ENCODE data around the gene FURIN. TPM values are rescaled to one million over a fixed set of nuclear protein-coding genes. Genes with fewer than 3 reads are reported as not detected.

FURIN gene
- total and polyA plus RNA-seq, 2 of the 4 experiments (the other 2 are of a cell fraction) = 34.8 to 54.3 TPM

GRCh38 chr15:90872486-90873184 is 4.2 kb downstream of the FURIN start:
- Histone ChIP-seq H3K4me2 (ENCODE audit: low read depth, low read length) (peak overlapping the region; percentile 100), H3K79me1 (ENCODE audit: low read depth in 1 of 2, low read length in 2 of 2) (peaks cover 17 to 62% of the 10 kb centered on the region in 2 experiments), H3K14ac (replicated peaks; ENCODE audit: low read depth, low read length) (peak overlapping the region; percentile 60; the same call in 1 of the 2 replicates), H2AFZ (replicated peaks; ENCODE audit: low read length, poor library complexity) (peak overlapping the region; percentile 80), H3K9me1 (ENCODE audit: insufficient read depth, low read length) (peaks cover 14% of the 10 kb centered on the region), H3K4me1 (ENCODE audit: control insufficient read depth, insufficient read depth, low read length) (peaks cover 33% of the 10 kb centered on the region), H2BK15ac (ENCODE audit: low read depth, low read length) (no peak overlapping the region; the same call in 2 of the 3 replicates), H3K27me3 (ENCODE audit: control insufficient read depth, insufficient read depth, low read length) (no peaks in the 10 kb centered on the region), H4K91ac (ENCODE audit: insufficient read depth, low read depth, low read length) (0 out of 2 replicates have a peak overlapping the region, but pooled peaks have one; percentile 0), H3K36me3 (ENCODE audit: control insufficient read depth, insufficient read depth, low read length) (peaks cover 21% of the 10 kb centered on the region), H3K9me3 (ENCODE audit: control insufficient read depth, insufficient read depth, low read length) (no peaks in the 10 kb centered on the region), H3K18ac (ENCODE audit: low read depth, low read length) (peak overlapping the region; percentile 27), H4K5ac (ENCODE audit: low read depth, low read length) (peak overlapping the region; percentile 57; the same call in 1 of the 2 replicates), H3K56ac (ENCODE audit: extremely low read depth, insufficient read depth, low read length) (peak overlapping the region; percentile 2; the same call in 1 of the 2 replicates), H3K4ac (ENCODE audit: low read depth, low read length) (peak overlapping the region; percentile 91), H2AK5ac (ENCODE audit: low read depth, low read length) (peak overlapping the region; percentile 79), H3K4me3 (ENCODE audit: insufficient read depth, low read depth, low read length) (peak overlapping the region; percentile 75), H2BK5ac (ENCODE audit: low read depth, low read length, poor library complexity, severe bottlenecking) (peak overlapping the region; percentile 89), H2BK20ac (ENCODE audit: low read depth, low read length) (no peak overlapping the region), H4K8ac (ENCODE audit: low read depth in 2 of 2, low read length in 2 of 2) (peak overlapping the region; percentile 23 to 56; a peak in 1 of 4 replicates), H2AK9ac (replicated peaks; ENCODE audit: low read depth, low read length, poor library complexity) (peak overlapping the region; percentile 92), H3K9ac (ENCODE audit: low read depth, low read length) (peak overlapping the region; percentile 62), H3K27ac (ENCODE audit: insufficient read depth, low read length) (peak overlapping the region; percentile 61), H3K23ac (ENCODE audit: low read depth, low read length) (peak overlapping the region; percentile 66), H2BK120ac (ENCODE audit: low read depth, low read length) (peak overlapping the region; percentile 21), H4K20me1 (ENCODE audit: insufficient read depth, low read length) (peaks cover 20% of the 10 kb centered on the region)
- peak; percentile 36 for ATAC-seq (ENCODE audit: low read depth)
- ChIA-PET POLR2A (ENCODE audit: unreplicated experiment) (no interaction called here), CTCF (no interaction called here)
- in situ Hi-C loops (cut with MboI; ENCODE audit: low sequenced_read_pairs) = no loop called here
- DNase-seq = peak; percentile 80
- intact Hi-C loops (cut with micrococcal nuclease) = loop anchor here (5.0 kb wide), 2 partner anchors 155 to 225 kb away; partner anchors contain the start of gene BLM
- dilution Hi-C loops (cut with HindIII; ENCODE audit: low sequenced_read_pairs, unreplicated experiment) = no loop called here
- BruUV-seq (replicated peaks) = no TSS peak
- WGBS, 2 experiments (ENCODE audit: extremely low coverage in 2 of 2, insufficient read length in 1 of 2) = 80% methylated on average over 1 of the region's 12 CpGs; no CpG with 5 or more reads in 1 of the 2 experiments
- TF ChIP-seq FOS (IDR thresholded peaks at IDR 0.05; ENCODE audit: low read depth, low read length) (peak; percentile 80), RFX5 (IDR thresholded peaks at IDR 0.05; ENCODE audit: low read depth, low read length) (no peak), MAZ (IDR thresholded peaks at IDR 0.05; ENCODE audit: borderline replicate concordance, low read depth, low read length) (peak; percentile 20; the same call in 1 of the 2 replicates), MAFK (IDR thresholded peaks at IDR 0.05; ENCODE audit: low read depth, low read length) (no peak), ELK1 (IDR thresholded peaks at IDR 0.05; ENCODE audit: borderline replicate concordance, low read depth, low read length) (no peak), POLR2A (IDR thresholded peaks at IDR 0.05; ENCODE audit: low read depth, low read length) (peak; percentile 95), RAD21 (IDR thresholded peaks at IDR 0.05; ENCODE audit: low read length) (no peak), NFE2L2 (IDR thresholded peaks at IDR 0.05; ENCODE audit: low read depth, low read length) (no peak), CEBPB (IDR thresholded peaks at IDR 0.05; ENCODE audit: low read depth, low read length) (no peak), RCOR1 (IDR thresholded peaks at IDR 0.05; ENCODE audit: insufficient replicate concordance, low read length) (no peak), USF2 (IDR thresholded peaks at IDR 0.05; ENCODE audit: low read depth, low read length) (no peak), BHLHE40 (IDR thresholded peaks at IDR 0.05; ENCODE audit: low read depth, low read length) (no peak), SMC3 (IDR thresholded peaks at IDR 0.05; ENCODE audit: low read depth, low read length) (no peak; the same call in 1 of the 2 replicates), CHD1 (IDR thresholded peaks at IDR 0.05; ENCODE audit: low read depth, low read length) (0 out of 2 replicates have a peak, but pooled peaks have one; percentile 49), MXI1 (IDR thresholded peaks at IDR 0.05; ENCODE audit: borderline replicate concordance, low read depth, low read length) (no peak)

Measured in IMR-90 (cell line).